ENCODE measurements around the gene SH3BGRL3.

The SH3BGRL3 gene

GRCh38 chr1:26274801-26275425, 5.0 kb upstream of the SH3BGRL3 start:
- H3K36me3 ChIP-seq (ENCODE audit: insufficient read depth, low read length) = peaks cover 76% of the 10 kb centered on the region
- no peak overlapping the region for H3K9ac ChIP-seq (ENCODE audit: low read depth, low read length, poor library complexity, severe bottlenecking)
- H3K4me3 ChIP-seq (ENCODE audit: low read length, poor library complexity, severe bottlenecking) = no peak overlapping the region
- TF ChIP-seq EZH2phosphoT487 (IDR thresholded peaks at IDR 0.05; ENCODE audit: borderline replicate concordance) = no peak
- no peak for TF ChIP-seq CTCF (conservative IDR thresholded peaks at IDR 0.05; ENCODE audit: low read length)
- H3F3A ChIP-seq (ENCODE audit: low read depth) = no peaks in the 10 kb centered on the region
- H3K79me2 ChIP-seq (ENCODE audit: insufficient read depth, low read length) = peaks cover 22% of the 10 kb centered on the region
- H3K9me2 ChIP-seq (replicated peaks; ENCODE audit: low read depth, low read length) = no peaks in the 10 kb centered on the region
- peaks cover 39% of the 10 kb centered on the region for H3K4me1 ChIP-seq (ENCODE audit: insufficient read depth, low read length, poor library complexity, severe bottlenecking)
- no peaks in the 10 kb centered on the region for H3K9me3 ChIP-seq (ENCODE audit: insufficient read depth, low read depth, low read length)
- H4K20me1 ChIP-seq (ENCODE audit: insufficient read depth, low read length, poor library complexity, severe bottlenecking) = no peaks in the 10 kb centered on the region
- no peak overlapping the region for H3K4me2 ChIP-seq (ENCODE audit: low read depth, low read length, poor library complexity, severe bottlenecking)
- no peaks in the 10 kb centered on the region for H3K27me3 ChIP-seq (ENCODE audit: insufficient read depth, low read length, poor library complexity, severe bottlenecking)
- H2AFZ ChIP-seq (ENCODE audit: low read length) = no peak overlapping the region

- Histone ChIP-seq H3K9ac (ENCODE audit: low read depth, low read length, poor library complexity, severe bottlenecking) (peak overlapping the region; percentile 73), H3K9me3 (ENCODE audit: insufficient read depth, low read depth, low read length) (no peaks in the 10 kb centered on the region)
These were observed 4.1 kb upstream of the SH3BGRL3 start for GRCh38 chr1:26275580-26276431.

GRCh38 chr1:26276432-26276838, 3.5 kb upstream of the SH3BGRL3 start:
- Histone ChIP-seq H3K9me2 (replicated peaks; ENCODE audit: low read depth, low read length) (no peaks in the 10 kb centered on the region), H3K4me1 (ENCODE audit: insufficient read depth, low read length, poor library complexity, severe bottlenecking) (peaks cover 45% of the 10 kb centered on the region), H3F3A (ENCODE audit: low read depth) (no peaks in the 10 kb centered on the region), H3K9ac (ENCODE audit: low read depth, low read length, poor library complexity, severe bottlenecking) (peak overlapping the region; percentile 73), H3K4me2 (ENCODE audit: low read depth, low read length, poor library complexity, severe bottlenecking) (peak overlapping the region; percentile 8), H3K27me3 (ENCODE audit: insufficient read depth, low read length, poor library complexity, severe bottlenecking) (no peaks in the 10 kb centered on the region), H2AFZ (ENCODE audit: low read length) (no peak overlapping the region), H3K79me2 (ENCODE audit: insufficient read depth, low read length) (peaks cover 37% of the 10 kb centered on the region), H3K36me3 (ENCODE audit: insufficient read depth, low read length) (peaks cover 61% of the 10 kb centered on the region), H4K20me1 (ENCODE audit: insufficient read depth, low read length, poor library complexity, severe bottlenecking) (peaks cover 9% of the 10 kb centered on the region), H3K9me3 (ENCODE audit: insufficient read depth, low read depth, low read length) (no peaks in the 10 kb centered on the region), H3K4me3 (ENCODE audit: low read length, poor library complexity, severe bottlenecking) (no peak overlapping the region)
- TF ChIP-seq CTCF (conservative IDR thresholded peaks at IDR 0.05; ENCODE audit: low read length) (no peak), EZH2phosphoT487 (IDR thresholded peaks at IDR 0.05; ENCODE audit: borderline replicate concordance) (no peak)

More at GRCh38 chr1:26275580-26276431, 4.1 kb upstream of the SH3BGRL3 start:
- no peak overlapping the region for H3K4me3 ChIP-seq (ENCODE audit: low read length, poor library complexity, severe bottlenecking)
- H2AFZ ChIP-seq (ENCODE audit: low read length) = no peak overlapping the region
- H3K27me3 ChIP-seq (ENCODE audit: insufficient read depth, low read length, poor library complexity, severe bottlenecking) = no peaks in the 10 kb centered on the region
- H3K79me2 ChIP-seq (ENCODE audit: insufficient read depth, low read length) = peaks cover 31% of the 10 kb centered on the region
- H3K4me1 ChIP-seq (ENCODE audit: insufficient read depth, low read length, poor library complexity, severe bottlenecking) = peaks cover 39% of the 10 kb centered on the region
- H4K20me1 ChIP-seq (ENCODE audit: insufficient read depth, low read length, poor library complexity, severe bottlenecking) = peaks cover 4% of the 10 kb centered on the region
- peak overlapping the region; percentile 8 for H3K4me2 ChIP-seq (ENCODE audit: low read depth, low read length, poor library complexity, severe bottlenecking)
- TF ChIP-seq EZH2phosphoT487 (IDR thresholded peaks at IDR 0.05; ENCODE audit: borderline replicate concordance) = no peak
- TF ChIP-seq CTCF (conservative IDR thresholded peaks at IDR 0.05; ENCODE audit: low read length) = peak; percentile 83
- H3K9me2 ChIP-seq (replicated peaks; ENCODE audit: low read depth, low read length) = no peaks in the 10 kb centered on the region
- H3F3A ChIP-seq (ENCODE audit: low read depth) = no peaks in the 10 kb centered on the region
- peaks cover 67% of the 10 kb centered on the region for H3K36me3 ChIP-seq (ENCODE audit: insufficient read depth, low read length)
